ENCODE data around the gene LYPD6.

- TF ChIP-seq CTCF (conservative IDR thresholded peaks at IDR 0.05) (no peak), EZH2 (IDR thresholded peaks at IDR 0.05; ENCODE audit: low read depth) (no peak)
These were observed 29.7 kb downstream of the LYPD6 start for GRCh38 chr2:149360106-149360505.

Measured in PC-9 (cell line).